ENCODE data around the gene TTF2. TPM values are rescaled to one million over a fixed set of nuclear protein-coding genes. Genes with fewer than 3 reads are reported as not detected.

TTF2 gene
- total and polyA plus RNA-seq, 9 of the 15 experiments (the other 6 are each of a cell fraction or from before 2014, with no cell fraction given), result 9.4 to 71.1 (median 42.1) TPM

GRCh38 chr1:117093870-117094621 lies 33.9 kb downstream of the TTF2 start (continued):
- no peak for TF ChIP-seq NFYB (IDR thresholded peaks at IDR 0.05; ENCODE audit: extremely low read depth, insufficient read length)
- TF ChIP-seq FOSL1 (tag; conservative IDR thresholded peaks at IDR 0.05), result peak; percentile 69
- no peak for TF ChIP-seq ERF (CRISPR knock-in tag; IDR thresholded peaks at IDR 0.05)
- TF ChIP-seq ELF4 (CRISPR knock-in tag; IDR thresholded peaks at IDR 0.05), result no peak
- TF ChIP-seq SMARCA4 (IDR thresholded peaks at IDR 0.05), result peak; percentile 36; the same call in 1 of the 2 replicates
- TF ChIP-seq GMEB1 (CRISPR knock-in tag; IDR thresholded peaks at IDR 0.05), result no peak
- TF ChIP-seq ARID1B (IDR thresholded peaks at IDR 0.05), result peak; percentile 25; the same call in 1 of the 2 replicates
- no peak for TF ChIP-seq CBX1 (IDR thresholded peaks at IDR 0.05; ENCODE audit: low read depth)
- no peak for TF ChIP-seq ZNF785 (CRISPR knock-in tag; IDR thresholded peaks at IDR 0.05)
- TF ChIP-seq ARID3B (CRISPR knock-in tag; IDR thresholded peaks at IDR 0.05; ENCODE audit: borderline replicate concordance), result no peak
- TF ChIP-seq SRSF1 (IDR thresholded peaks at IDR 0.05; ENCODE audit: low read depth, low read length), result no peak
- TF ChIP-seq ZNF764 (CRISPR knock-in tag; IDR thresholded peaks at IDR 0.05; ENCODE audit: low read depth), result no peak
- TF ChIP-seq GABPA (tag; conservative IDR thresholded peaks at IDR 0.05; ENCODE audit: low read depth), result 0 out of 2 replicates have a peak, but pooled peaks have one; percentile 43
- TF ChIP-seq ZNF12 (CRISPR knock-in tag; IDR thresholded peaks at IDR 0.05), result no peak
- peak; percentile 82; the same call in 1 of the 2 replicates for TF ChIP-seq ETV5 (CRISPR knock-in tag; IDR thresholded peaks at IDR 0.05; ENCODE audit: low read depth)
- peak; percentile 14; the same call in 1 of the 2 replicates for TF ChIP-seq SMARCE1 (IDR thresholded peaks at IDR 0.05)
- no peak for TF ChIP-seq DEAF1 (CRISPR knock-in tag; IDR thresholded peaks at IDR 0.05)
- TF ChIP-seq POLR3A (IDR thresholded peaks at IDR 0.05; ENCODE audit: borderline replicate concordance, extremely low read depth, insufficient read depth, insufficient read length), result no peak
- TF ChIP-seq KAT8 (IDR thresholded peaks at IDR 0.05; ENCODE audit: low read depth), result no peak
- no peak for TF ChIP-seq HSF4 (CRISPR knock-in tag; IDR thresholded peaks at IDR 0.05; ENCODE audit: borderline replicate concordance)
- TF ChIP-seq POLR2H (tag; IDR thresholded peaks at IDR 0.05; ENCODE audit: low read depth), result no peak
- no peak for TF ChIP-seq ATF1 (CRISPR knock-in tag; IDR thresholded peaks at IDR 0.05)
- TF ChIP-seq ATF1 (tag; IDR thresholded peaks at IDR 0.05), result 0 out of 2 replicates have a peak, but pooled peaks have one; percentile 2
- TF ChIP-seq HEY1 (CRISPR knock-in tag; IDR thresholded peaks at IDR 0.05; ENCODE audit: borderline replicate concordance), result no peak
- TF ChIP-seq ELF1 (tag; IDR thresholded peaks at IDR 0.05), result no peak
- TF ChIP-seq HNRNPK (IDR thresholded peaks at IDR 0.05; ENCODE audit: low read depth, low read length, poor library complexity, severe bottlenecking), result no peak

All from K562 (cell line).